HG02884 (cell line): ENCODE data around the gene FDXR.

Source experiments
- ATAC-seq: cut with Tn5 transposase; IDR thresholded peaks from one replicate; pipeline ENCODE4 v1.9.1; 2021; ENCODE audit warnings: mild to moderate bottlenecking, moderate library complexity; ENCODE audit not compliant: unreplicated experiment

FDXR gene

DNA sequence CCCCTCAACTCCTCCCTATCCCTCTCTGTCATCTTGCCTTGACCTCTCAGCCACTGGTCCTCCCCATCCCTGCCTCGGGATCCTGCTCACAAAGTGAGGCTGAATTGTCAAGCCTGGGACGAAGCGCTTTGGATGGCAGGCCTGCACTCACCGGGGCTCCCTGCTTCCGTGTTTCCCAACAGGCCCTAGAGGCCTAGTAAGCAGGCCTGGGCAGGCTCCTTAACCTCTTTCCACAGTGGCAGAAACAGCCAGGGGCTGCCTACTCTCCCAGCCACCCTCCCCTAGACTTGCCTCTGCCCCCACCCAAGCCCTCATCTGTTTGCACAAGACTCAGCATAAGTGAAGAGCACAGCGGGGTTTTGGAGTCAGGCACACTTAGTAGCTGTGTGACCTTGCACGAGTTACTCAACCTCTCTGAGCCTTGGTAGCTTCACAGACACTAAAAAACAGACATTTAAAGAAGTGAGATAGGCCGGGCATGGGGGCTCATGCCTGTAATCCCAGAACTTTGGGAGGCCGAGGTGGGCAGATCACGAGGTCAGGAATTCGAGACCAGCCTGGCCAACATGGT lies 25.7 kb upstream of the FDXR start:
- no peak for ATAC-seq

DNA sequence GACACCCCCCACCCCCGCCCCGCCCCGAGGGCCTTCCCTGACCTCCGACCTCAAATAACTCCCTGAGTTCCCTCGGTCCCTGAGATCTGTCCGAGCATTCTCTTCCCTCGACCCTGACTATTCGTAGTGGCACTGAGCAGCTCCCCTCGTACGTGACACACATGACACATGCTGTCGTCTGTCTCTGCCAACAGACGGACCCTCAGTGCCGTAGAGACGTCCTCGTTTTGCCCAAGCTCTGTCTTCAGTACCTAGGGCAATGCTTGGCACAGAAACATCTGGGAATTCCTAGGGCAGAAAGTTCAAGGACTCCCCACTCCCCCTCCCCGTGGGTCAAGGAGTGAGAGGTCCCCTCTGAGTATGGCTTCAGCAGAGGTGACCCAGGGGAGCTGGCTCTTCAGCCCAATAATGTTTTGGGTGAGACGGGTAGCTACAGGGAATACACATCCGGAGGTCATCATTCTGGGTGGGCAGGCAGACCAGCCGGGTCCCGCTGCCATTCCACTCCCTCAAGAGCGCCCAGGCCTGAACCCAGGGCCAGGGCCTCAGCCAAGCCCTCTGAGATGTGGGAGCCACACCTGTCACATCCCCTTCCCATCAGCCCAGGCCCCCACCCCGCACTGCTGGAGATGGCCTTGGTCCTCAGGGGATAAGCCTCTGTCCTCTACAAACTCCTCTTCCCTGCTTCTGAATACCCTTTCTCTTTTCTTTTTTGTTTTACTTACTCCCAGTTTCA lies 21.3 kb upstream of the FDXR start:
- ATAC-seq, result no peak

DNA sequence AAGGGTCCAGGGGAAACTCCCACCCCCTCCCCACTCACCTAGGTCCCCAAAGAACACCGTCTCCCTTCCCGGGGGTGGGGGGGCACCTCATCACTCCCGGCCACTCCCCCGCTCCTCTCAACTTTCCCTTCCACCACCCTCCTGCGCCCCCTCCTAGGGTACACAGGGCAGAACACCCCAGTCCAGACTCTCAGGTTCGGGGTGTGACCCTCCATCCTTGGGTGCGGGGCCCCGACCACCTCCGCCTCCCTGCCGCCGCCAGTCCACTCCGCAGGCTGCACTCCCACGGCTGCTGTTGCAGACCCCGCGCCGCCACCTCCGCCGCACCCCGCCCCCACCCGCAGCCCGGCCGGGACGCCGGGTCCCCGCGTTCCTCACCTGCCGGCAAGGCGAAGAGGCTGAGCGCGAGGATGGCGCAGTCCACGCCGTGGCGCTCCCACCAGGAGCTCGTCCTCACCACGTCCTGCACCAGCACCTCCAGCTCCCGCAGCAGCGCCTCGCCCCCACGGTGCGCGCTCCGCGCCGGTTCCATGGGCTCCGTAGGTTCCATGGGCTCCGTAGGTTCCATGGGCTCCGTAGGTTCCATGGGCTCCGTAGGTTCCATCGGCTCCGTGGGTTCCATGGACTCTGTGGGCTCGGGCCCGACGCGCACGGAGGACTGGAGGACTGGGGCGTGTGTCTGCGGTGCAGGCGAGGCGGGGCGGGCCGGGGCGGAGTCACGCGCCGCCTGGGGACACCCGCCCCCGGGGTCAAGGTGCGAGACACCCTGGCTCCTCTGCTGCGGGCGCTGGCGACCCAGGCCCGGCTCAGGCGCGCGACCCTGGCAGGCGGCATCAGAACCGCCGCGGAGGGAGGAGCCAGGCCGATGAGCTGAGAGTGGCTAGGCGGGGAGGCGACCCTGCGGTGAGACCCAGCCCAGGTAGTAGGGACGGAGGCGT lies 20.4 kb upstream of the FDXR start, which contains the start of gene FADS6:
Gene FADS6 (minus strand): TSS at position 660 of the 938 bp plus-strand sequence. CDS start 38 bp downstream, at position 622.
- ATAC-seq, result no peak

DNA sequence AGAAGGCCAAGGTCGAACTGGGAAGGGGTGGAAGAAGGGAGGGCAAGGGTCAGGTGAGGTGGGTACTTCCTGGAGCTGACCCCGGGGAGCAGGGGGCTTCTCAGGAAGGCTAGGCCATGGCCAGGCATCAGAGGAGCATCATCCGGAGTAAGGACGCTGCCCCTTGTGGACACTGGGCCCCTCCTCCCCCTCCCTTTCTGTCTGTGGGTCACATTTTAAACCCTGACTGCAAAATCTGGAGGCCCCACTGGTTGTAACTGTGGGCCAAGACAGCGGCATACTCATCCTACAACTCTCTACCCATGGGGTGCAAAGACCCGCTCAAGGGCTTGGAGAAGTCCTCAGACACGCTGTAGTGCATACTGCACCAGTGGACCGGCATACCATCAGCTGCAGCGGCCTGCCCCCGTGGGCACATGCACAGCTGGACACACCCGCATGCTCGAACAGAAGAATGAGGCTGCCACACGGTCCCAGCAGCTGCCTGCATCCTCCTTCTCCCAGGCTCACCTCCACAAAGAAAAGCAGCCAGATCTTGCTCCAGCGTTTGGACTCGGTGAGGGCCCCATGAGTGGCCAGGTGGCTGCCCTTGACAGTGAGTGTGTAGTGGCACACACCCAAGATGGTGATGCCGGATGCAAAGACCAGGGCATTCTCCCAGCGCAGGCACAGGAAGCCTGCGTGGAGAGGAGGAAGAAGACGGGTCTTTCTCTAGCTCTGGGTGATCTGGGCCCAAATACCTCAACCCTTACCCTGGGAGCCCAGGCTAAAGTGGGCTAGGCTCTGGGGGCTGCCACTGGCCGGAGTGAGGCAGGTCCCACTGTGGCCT lies 19.4 kb upstream of the FDXR start:
- ATAC-seq, result no peak

DNA sequence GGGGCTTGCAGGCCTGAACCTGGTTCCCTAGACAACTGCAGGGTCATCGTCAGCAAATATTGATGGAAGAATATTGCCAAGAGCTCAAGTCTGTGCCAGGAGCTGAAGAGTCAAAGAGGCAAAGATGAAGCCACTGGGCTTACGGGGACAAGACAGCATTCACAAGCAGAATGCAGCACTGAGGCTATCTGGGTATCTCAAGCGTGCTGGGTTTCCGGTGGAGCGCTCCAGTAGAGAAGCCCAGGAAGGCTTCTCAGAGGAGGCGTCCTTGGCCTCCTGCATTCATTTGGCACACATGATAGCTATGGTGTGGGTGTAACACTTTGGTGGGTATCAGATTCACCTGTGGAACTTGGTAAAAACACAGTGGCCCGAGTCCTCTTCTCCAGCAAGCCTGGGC lies 17.8 kb upstream of the FDXR start:
- no peak for ATAC-seq

DNA sequence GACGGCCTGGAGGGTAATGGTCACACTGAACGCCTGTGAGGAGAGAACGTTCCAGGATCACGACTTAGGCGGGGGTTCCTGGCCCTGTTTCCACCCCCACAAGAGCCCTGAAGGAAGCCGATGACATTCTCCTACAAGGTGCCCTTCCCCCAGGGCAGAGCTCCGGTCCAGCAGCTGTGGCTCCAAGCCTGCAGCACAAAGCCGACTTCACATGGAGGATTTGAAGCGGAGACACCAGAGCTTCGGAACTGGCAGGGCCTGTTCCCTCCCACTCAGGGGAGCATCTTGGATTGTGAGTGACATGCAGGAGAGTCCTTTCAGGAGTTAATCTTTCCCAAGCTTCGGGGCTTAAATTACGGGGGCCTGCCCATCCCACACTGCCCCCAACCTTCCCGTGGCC lies 15.7 kb upstream of the FDXR start:
- no peak for ATAC-seq

DNA sequence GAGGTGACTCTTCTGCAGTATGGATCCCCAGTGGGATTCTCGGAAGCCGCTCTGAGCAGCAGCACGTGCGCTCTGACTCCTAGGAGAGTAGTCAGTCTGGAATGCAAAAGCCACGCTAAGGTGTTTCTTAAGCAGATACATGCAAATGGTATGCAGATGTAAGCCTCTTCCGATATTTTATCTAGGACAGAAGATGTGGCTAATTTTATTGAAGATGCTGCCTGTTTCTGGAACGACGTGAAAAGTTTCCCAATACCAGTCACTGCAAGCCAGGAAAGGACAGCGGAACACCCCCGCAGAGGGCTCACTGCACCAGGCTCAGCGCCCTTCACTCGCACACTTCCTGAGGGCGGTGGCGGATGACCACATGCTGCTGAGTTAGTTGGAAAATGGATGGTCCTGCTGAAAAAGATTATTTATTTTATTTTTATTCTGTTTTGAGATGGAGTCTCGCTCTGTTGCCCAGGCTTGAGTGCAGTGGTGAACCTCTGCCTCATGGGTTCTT lies 10.5 kb upstream of the FDXR start:
- ATAC-seq, result no peak

DNA sequence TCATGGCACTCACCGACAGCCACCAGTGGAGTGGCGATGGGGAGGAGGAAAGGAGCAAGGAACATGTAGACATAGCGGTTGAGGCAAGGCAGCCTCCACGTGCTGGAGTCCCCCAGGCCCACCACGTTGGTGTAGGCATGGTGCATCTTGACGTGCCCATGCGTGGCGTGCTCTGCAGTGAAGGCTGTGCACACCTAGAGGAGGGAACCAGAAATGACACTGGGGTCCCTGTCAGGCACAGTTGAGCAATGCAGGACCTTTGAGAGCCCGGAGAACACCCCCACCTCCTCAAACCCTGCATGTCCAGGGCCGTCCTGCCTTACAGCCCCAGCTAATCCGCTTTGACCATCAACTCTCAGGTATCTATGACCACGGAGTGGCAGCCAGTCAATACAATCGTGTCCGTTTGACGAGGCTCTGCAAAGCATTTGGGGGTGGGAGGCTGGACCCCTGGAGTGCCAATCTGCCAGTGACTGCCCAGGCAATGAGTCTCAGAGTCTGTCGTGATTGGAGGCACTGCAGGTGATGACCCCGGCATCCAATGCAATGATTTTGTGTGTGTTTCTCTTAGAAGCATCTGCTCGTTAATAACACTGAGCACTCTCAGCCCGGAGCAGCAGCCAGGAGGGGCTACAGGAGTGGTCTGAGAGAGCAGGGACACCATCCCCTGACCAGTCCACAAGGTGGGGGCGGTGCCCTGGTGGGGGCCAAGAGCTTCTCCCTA lies 9.9 kb upstream of the FDXR start:
- no peak for ATAC-seq

DNA sequence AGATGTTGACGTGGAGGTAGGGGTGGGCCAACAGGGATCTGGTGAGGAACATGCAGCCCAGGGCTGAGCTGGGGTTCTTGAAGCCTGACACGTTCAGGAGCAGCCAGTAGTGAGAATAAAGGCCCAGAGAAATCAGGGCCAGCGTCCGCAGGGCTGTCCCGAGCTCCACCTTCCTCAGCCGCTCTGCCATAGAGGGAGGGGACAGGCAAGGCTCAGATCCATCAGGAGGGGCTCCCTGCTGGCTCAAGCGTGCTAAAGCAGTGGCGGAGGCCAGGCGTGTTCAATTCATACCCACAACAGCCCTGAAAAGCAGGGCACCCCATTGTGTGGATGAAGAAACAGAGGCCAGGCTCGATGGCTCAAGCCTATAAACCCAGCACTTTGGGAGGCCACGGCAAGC lies 8.3 kb upstream of the FDXR start:
- no peak for ATAC-seq

DNA sequence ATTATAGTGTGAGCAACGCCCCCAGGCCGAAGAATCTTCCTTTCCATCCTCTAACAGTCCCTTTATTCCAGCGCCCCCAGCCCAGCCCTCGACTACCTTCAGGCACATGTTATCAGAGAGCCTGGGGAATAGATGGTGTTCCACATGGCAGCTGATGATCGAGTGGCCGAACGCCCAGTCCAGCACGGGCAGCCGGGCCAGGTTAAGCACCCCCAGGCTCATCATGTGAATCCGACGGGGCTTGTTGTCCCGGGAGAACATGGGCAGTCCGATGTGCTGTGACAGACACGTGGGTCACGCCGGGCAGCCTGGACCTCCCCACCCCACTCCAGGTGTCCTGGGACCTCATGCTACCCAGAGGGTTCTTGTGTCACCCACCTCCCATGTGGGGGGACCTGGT lies 6.5 kb upstream of the FDXR start:
- no peak for ATAC-seq

DNA sequence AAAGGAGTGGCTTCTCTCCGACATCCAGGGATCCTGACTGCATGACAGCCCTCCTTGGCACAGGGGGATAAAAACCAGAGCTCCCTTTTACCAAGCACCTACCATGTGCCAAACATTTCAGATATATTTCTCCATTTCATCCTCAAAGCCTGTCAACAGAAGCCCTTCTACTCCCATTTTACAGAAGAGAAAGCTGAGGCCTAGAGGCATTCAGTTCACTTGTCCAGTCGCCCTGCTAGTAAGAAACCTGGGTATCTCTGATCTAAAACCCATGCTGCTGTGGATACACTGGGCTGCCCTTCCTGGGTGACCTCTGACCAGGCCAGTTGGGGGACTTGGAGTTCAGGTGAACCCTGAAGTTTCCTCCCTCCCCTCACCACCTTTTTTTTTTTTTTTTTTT lies 5.9 kb upstream of the FDXR start:
- no peak for ATAC-seq

DNA sequence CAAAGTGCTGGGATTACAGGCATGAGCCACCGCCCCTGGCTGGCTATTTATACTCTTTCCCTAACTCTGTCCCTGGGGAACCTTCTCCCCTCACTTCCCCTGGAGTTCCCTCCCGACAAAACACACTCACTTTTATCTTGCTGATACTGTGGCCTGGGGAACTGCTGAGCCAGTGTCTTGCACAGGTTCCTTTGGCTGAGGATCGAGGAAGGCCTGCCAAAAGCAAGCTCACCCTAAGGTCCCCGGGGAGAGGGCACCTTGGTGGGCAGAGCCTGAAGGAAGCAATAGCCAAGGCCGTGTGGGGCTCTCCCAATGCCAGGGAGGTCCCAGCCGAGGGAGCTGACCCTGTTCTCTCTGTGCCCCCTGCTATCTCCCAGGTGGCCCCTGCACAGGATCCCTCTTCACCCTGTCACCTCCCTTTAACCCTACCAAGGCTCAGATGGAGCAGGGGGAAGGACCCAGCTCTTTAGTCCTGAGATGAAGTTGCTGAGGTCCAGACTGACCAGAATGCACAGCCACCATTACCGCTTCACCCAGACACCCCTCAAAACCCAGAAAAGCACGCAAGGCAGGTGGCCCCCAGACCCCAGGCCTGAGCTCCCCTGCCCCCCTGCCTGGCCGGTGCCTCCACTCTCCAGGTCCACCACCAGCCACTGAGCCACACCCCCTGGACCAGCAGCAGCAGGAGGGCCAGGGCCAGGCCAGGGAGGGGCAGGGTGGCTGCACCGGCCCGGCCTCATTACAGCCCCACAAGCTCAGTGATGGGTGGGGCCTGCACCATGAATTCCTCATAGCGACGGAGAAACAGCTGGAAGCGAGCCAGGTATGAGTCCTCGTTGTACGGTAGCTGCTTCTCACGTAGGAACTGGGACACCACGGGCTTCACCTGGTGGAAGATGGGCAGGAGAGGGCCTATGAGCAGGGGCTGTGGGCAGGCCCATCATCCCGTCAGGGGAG lies 5.1 kb upstream of the FDXR start:
- no peak for ATAC-seq

DNA sequence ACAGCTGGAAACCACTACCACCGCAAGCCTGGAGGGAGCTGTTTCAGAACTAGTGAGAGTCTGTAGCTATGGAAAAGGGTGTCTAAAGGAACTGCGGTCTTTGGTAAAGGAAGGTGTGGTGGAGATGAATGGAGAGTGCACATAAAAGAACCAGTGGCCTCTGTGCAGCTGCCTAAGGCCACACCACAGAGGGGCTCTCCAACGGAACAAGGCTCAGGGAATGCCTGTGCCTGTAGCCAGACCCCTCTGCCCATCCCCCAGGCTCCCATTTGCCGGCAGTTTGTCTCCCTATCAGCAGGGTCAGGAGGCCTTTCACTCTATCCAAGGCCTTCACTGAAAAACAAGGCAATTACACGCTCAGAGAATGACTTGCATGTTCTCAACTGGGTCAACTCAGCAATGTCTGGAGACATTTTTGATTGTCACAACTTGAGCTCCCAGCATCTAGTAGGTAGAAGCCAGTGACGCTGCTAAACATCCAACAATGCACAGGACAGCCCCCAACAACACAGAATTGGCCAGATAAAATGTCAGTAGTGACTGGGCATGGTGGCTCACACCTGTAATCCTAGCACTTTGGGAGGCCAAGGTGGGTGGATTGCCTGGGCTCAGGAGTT lies 3.3 kb upstream of the FDXR start:
- ATAC-seq, result no peak

DNA sequence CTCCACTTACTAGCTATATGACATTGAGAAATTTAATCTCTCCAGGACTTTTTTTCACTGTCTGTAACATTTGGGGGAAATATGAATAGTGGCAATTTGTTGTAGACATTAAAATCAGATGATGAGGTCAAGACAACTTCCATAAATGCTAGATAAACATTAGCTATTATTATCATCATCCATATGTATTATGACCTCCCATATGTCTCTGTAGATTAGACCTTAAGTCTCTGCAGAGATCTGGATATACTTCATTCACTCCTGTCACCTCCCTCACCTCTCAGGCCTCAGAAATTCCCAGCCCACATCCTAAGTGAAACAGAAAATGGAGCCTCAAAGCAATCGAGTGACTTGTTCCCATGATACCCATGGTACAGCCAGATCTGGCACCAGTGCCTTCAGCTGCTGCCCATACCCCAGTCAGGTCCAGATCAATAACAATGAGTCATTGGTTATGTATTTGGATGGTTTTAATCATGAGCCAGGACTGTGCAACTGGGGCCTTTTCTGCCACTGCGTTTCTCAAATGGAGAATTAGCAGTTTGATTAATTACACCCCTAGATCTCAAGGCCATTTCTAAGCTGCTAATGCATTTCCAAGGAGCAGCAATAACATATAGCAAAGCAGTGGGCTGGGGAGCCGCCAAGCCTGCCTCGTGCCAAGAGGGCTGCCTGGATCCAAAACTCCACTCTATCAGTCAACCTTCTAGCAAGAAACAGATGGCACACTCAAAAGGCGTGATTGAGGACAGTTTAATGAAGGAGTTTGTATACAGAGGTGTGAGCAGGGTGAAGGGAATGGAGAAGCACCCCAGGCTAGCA lies 2.6 kb upstream of the FDXR start:
- no peak for ATAC-seq

DNA sequence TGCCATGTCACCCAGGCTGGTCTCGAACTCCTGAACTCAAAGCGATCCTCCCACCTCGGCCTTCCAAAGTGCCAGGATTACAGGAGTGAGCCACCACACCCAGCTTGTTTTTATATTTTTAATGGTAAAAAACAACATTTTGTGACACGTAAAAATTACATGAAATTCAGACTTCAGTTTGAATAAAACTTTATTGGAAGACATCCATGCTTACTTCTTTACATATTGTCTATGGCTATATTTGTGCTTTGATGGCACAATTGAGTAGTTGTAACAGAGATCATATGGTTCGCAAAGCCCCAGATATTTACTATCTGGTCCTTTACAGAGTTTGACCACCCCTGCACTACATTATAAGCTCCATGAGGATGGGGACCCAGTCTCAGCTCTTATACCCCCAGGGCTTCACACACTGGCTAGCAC lies 1.8 kb upstream of the FDXR start:
- no peak for ATAC-seq

DNA sequence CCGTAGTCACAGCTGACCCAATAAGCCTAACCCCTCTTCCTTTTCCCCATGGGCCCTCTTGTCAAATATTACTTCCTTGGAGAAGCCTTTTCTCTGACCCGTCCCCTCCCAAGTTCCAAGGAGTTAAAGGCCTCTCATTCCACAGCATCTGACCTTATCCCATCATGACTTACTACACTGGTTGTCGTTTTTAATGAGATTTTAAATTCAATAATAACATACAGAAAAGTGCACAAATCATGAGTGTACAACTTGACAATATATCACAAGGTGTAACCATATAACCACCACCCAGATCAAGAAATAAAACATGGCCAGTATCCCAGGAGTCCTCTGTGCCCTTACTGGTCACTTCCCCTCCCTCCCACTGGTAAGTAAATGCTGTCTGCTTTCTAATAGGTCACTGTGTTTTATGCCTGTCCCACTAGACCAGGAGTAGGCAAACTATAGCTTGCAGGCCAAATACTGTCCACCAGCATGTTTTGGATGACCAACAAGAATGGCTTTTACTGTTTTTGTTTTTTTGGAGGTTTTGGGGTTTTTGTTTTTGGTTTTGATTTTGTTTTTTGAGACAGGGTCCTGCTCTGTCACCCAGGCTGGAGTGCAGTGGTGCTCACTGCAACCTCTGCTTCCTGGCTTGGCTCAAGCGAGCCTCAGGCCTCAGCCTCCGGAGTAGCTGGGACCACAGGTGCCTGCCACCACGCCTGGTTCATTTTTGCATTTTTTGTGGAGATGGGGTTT lies 1.2 kb upstream of the FDXR start:
- no peak for ATAC-seq
